ENCODE measurements around the gene CASZ1. TPM values are rescaled to one million over a fixed set of nuclear protein-coding genes. Genes with fewer than 3 reads are reported as not detected.

Gene CASZ1
- total RNA-seq, 4 donors from 2014 or later, result 39.1 to 215 (median 115) TPM

DNA sequence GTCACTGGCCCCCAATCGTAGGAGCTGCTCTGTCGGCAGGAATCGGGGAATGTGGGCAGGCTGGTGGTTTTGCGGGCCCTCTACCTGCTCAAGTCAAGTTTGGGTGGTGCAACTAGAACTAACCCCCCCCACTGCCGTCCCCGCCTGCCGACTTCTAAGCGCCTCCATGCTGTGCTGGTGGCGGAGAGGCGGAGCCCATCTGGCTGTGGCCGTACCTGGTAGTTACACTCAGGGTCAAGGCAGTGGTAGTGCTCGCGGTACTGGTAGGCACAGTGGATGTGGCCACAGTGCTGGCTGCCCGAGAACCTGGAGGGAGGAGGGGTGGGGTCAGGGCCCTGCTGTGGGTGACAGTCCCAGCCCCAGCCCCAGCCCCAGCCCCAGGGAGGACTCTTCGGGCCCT, 140.0 kb downstream of the CASZ1 start:
- peaks cover 0 to 11% (median 0%) of the 10 kb centered on the region in 4 donors for H3K36me3 ChIP-seq

DNA sequence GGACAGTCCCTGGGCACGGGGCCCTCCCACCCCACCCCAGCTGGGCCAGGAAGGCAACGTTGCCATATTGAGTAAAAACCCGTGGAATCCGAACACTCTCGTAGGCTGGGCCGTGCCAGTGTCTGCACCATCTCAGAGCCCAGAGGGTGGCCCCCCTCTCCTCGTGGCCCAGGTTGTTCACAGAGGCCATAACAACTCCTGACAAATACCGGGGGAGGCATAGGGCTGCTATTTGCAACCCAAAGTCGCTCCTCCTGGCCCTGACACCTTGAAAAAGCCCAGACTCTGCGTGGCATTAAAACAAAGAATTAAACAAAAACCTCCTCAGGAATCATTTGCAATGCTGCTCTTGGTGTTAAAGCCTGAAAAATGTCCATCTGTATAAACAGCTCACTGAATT, 141.4 kb downstream of the CASZ1 start:
- in situ Hi-C loops (cut with MboI; ENCODE audit: low pct_ligation_motif_present in 1 of 4, low pct_unique_long_range_greater_than_20kb in 1 of 4, low sequenced_read_pairs in 3 of 4) (no loop called here), intact Hi-C loops (cut with DNase I; ENCODE audit: low total_unique reads) (loop anchor here (5.0 to 10.0 kb wide), 2 partner anchors 37 to 140 kb away; partner anchors contain the start of gene CASZ1)
- TF ChIP-seq, protein P1, sequence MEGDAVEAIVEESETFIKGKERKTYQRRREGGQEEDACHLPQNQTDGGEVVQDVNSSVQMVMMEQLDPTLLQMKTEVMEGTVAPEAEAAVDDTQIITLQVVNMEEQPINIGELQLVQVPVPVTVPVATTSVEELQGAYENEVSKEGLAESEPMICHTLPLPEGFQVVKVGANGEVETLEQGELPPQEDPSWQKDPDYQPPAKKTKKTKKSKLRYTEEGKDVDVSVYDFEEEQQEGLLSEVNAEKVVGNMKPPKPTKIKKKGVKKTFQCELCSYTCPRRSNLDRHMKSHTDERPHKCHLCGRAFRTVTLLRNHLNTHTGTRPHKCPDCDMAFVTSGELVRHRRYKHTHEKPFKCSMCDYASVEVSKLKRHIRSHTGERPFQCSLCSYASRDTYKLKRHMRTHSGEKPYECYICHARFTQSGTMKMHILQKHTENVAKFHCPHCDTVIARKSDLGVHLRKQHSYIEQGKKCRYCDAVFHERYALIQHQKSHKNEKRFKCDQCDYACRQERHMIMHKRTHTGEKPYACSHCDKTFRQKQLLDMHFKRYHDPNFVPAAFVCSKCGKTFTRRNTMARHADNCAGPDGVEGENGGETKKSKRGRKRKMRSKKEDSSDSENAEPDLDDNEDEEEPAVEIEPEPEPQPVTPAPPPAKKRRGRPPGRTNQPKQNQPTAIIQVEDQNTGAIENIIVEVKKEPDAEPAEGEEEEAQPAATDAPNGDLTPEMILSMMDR (IDR thresholded peaks at IDR 0.05), result no peak
- TF ChIP-seq EP300 (IDR thresholded peaks at IDR 0.05; ENCODE audit: low read depth) (no peak), POLR2A (IDR thresholded peaks at IDR 0.05) (no peak), POLR2AphosphoS5 (IDR thresholded peaks at IDR 0.05) (peak in 1 of 3 donors; percentile 11)
- H3K4me1 ChIP-seq, result peaks cover 0 to 20% (median 3%) of the 10 kb centered on the region in 4 donors
- H3K27me3 ChIP-seq, result no peaks in the 10 kb centered on the region
- peaks cover 0 to 11% (median 0%) of the 10 kb centered on the region in 4 donors for H3K36me3 ChIP-seq
- H3K9me3 ChIP-seq, result no peaks in the 10 kb centered on the region
- no peak for DNase-seq
- H3K4me3 ChIP-seq, result no peak overlapping the region
- 77% methylated on average over 10 of the region's 10 CpGs; no CpG with 5 or more reads in 1 of the 2 donors for WGBS, 2 donors (ENCODE audit: low coverage in 1 of 2)
- H3K27ac ChIP-seq, result peak overlapping the region; percentile 42 to 82 (median 76)

More for the DNA sequence above, 140.0 kb downstream of the CASZ1 start:
- TF ChIP-seq POLR2AphosphoS5 (IDR thresholded peaks at IDR 0.05), result no peak
- Histone ChIP-seq H3K9me3 (no peaks in the 10 kb centered on the region), H3K27me3 (no peaks in the 10 kb centered on the region), H3K4me3 (no peak overlapping the region), H3K27ac (peak overlapping the region; percentile 42 to 82 (median 76)), H3K4me1 (peaks cover 0 to 20% (median 3%) of the 10 kb centered on the region in 4 donors)
- WGBS, 2 donors (ENCODE audit: low coverage in 1 of 2), result 86% methylated on average over 13 of the region's 15 CpGs; no CpG with 5 or more reads in 1 of the 2 donors
- in situ Hi-C loops (cut with MboI; ENCODE audit: low pct_ligation_motif_present in 1 of 4, low pct_unique_long_range_greater_than_20kb in 1 of 4, low sequenced_read_pairs in 3 of 4), result no loop called here
- DNase-seq, result no peak
- intact Hi-C loops (cut with DNase I; ENCODE audit: low total_unique reads), result loop anchor here (5.0 to 10.0 kb wide), 2 partner anchors 36 to 138 kb away; partner anchors contain the start of gene CASZ1

DNA sequence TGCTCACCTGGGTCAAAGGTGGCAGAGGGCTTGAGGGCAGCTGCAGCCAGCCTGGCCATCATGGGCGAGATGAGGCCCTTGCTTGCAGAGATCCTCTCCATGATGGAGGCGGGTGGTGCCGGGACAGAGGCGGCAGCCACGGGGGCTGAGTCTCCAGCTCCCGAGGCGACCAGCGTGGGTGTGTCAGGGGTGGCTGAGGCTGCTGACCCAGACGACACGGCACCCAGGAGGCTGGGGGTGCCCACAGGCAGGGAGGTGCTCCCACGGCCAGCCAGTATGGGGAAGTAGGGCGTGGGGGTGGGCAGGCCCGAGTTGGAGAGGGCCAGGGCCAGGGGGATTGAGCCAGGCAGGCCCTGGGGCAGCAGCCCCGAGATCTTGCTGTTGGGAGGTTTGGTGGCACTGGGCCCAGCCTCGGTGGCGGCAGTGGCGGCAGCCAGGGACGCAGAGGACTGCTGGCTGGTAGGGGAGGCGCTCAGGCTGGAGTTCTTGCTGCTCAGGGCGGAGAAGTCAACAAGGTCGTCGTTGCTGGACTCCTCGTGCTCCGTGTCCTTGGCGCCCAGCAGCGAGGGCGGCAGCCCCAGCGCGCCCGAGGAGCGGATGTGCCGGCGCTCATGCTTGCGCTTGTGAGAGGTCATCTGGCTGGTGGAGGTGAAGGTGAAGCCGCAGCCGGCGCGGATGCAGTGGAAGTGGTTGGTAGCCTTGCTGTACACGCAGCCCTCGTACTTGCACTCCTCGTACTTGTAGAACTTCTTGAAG, 142.9 kb downstream of the CASZ1 start:
- Histone ChIP-seq H3K9me3 (no peaks in the 10 kb centered on the region), H3K27me3 (no peaks in the 10 kb centered on the region), H3K27ac (peak overlapping the region in 3 of 4 donors; percentile 76 to 82 (median 76)), H3K36me3 (peaks cover 0 to 3% (median 0%) of the 10 kb centered on the region in 4 donors), H3K4me3 (no peak overlapping the region), H3K4me1 (peaks cover 0 to 16% (median 5%) of the 10 kb centered on the region in 4 donors)
- intact Hi-C loops (cut with DNase I; ENCODE audit: low total_unique reads), result loop anchor here (10.0 kb wide), 1 partner anchor 141 kb away; the partner anchor contains the start of gene CASZ1
- WGBS, 2 donors (ENCODE audit: low coverage in 1 of 2), result 90 to 94% methylated on average over 2 to 29 of the region's 41 CpGs
- DNase-seq, result no peak
- in situ Hi-C loops (cut with MboI; ENCODE audit: low pct_ligation_motif_present in 1 of 4, low pct_unique_long_range_greater_than_20kb in 1 of 4, low sequenced_read_pairs in 3 of 4), result no loop called here
- TF ChIP-seq POLR2A (IDR thresholded peaks at IDR 0.05), result no peak
- no peak for TF ChIP-seq EP300 (IDR thresholded peaks at IDR 0.05; ENCODE audit: low read depth)
- TF ChIP-seq, protein P1 (IDR thresholded peaks at IDR 0.05), result no peak
- no peak for TF ChIP-seq POLR2AphosphoS5 (IDR thresholded peaks at IDR 0.05)

DNA sequence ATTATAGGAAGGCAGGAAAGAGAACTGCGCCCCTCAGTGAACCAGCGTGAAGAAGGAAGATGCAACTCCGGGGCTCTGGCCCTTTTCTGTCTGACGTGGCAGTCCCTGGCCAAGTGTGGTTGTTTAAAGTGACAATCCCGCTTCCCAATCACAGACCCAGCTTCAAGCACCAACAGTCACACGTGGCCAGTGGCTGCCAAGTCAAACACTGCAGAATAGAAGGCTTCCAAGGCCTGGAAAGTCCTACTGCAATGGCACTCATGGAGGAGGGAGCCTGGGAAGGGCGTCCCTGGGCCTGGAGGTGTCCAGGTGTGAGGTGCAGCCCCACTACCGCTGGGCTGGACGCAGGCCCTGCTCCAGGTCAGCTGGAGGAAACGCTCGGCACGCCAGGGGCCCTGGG, 143.8 kb downstream of the CASZ1 start:
- no peaks in the 10 kb centered on the region for H3K9me3 ChIP-seq
- no peaks in the 10 kb centered on the region for H3K27me3 ChIP-seq
- no peak overlapping the region for H3K4me3 ChIP-seq
- TF ChIP-seq, protein P1 (IDR thresholded peaks at IDR 0.05), result no peak
- TF ChIP-seq POLR2A (IDR thresholded peaks at IDR 0.05) (no peak), EP300 (IDR thresholded peaks at IDR 0.05; ENCODE audit: low read depth) (no peak), POLR2AphosphoS5 (IDR thresholded peaks at IDR 0.05) (no peak)
- intact Hi-C loops (cut with DNase I; ENCODE audit: low total_unique reads), result loop anchor here (10.0 kb wide), 1 partner anchor 142 kb away; the partner anchor contains the start of gene CASZ1
- peaks cover 0 to 11% (median 5%) of the 10 kb centered on the region in 4 donors for H3K4me1 ChIP-seq
- WGBS, 2 donors (ENCODE audit: low coverage in 1 of 2), result 87% methylated on average over 4 to 12 of the region's 12 CpGs
- no peak for DNase-seq
- peak overlapping the region in 3 of 4 donors; percentile 64 to 82 (median 76) for H3K27ac ChIP-seq
- in situ Hi-C loops (cut with MboI; ENCODE audit: low pct_ligation_motif_present in 1 of 4, low pct_unique_long_range_greater_than_20kb in 1 of 4, low sequenced_read_pairs in 3 of 4), result no loop called here
- peaks cover 0 to 3% (median 0%) of the 10 kb centered on the region in 4 donors for H3K36me3 ChIP-seq
